Islet of Langerhans (tissue), 1 donor: ENCODE results near the gene RIPK4.

Experiments used
- FAIRE-seq: peaks from one replicate; lab custom pipeline; 2011; peaks lifted over from hg19 to GRCh38; lab: Jason Lieb, UNC

Gene RIPK4

DNA sequence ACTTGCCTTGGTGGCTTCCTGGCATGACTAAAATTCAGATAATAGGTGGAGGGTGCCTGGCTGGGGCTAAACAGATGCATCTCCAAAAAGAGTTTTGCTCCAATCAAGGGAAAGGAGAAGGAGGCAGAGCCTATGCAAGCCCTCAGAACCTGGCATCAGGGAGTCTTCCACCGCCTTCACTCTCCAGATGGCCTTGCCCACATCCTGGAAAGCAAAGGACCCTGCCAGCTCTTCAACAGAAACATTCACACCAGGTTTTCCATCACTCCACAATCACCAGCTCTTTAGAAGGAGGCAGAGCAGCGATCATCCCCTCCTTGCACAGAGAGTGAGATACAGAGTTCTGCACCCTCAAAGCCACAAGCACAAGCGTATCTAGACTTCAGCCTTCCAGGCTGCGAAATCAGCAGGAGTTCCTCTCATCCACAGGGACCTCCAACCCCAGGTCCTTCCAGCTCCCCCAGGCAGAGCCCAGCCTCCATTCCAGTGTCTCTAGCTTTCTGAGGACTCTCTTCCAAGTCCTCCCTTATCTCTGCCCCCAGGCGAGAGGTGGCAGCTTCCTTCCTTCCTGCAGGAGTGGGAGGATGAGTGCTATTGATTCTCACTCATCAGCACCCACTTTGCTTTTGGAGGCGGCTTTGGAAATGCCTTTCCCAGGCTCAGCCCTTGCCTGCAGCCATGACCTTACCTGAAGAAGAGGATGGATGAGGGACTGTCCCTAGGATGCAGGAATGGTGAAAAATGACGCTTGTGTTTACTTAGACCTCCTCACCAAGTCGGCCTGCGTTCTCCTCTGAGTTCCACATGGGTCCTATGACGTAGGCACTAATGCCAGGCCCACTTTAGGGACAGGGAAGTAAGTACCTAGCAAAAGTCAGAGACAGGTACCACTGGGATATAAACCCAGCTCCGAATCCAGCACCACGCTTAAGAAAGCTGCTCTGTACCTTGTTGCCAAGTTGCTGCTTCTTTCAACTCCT lies 75.4 kb downstream of the RIPK4 start:
- FAIRE-seq, result no peak
